HUES48 (cell line): ENCODE measurements around the gene GSX2.

Experiments
- H3K27ac ChIP-seq: one replicate; pipeline ENCODE4 v1.7.0; 2013; ENCODE audit warnings: low read depth, low read length, inconsistent platforms
- H3K27me3 ChIP-seq: 2 replicates; pipeline ENCODE4 v1.6.1; 2013; ENCODE audit warnings: mild to moderate bottlenecking, low read length; ENCODE audit not compliant: control insufficient read depth, insufficient read depth
- H3K36me3 ChIP-seq: 2 replicates; pipeline ENCODE4 v1.6.1; 2013; ENCODE audit warnings: low read length; ENCODE audit not compliant: control insufficient read depth, insufficient read depth
- H3K4me1 ChIP-seq: 2 replicates; pipeline ENCODE4 v1.6.1; 2013; ENCODE audit warnings: mild to moderate bottlenecking, low read length; ENCODE audit not compliant: control insufficient read depth, insufficient read depth
- H3K4me3 ChIP-seq: 2 replicates; pipeline ENCODE4 v1.5.1; 2013; ENCODE audit warnings: mild to moderate bottlenecking, low read depth, low read length
- H3K9ac ChIP-seq: 2 replicates; pipeline ENCODE4 v1.6.1; 2013; ENCODE audit warnings: mild to moderate bottlenecking, low read depth, low read length, moderate library complexity
- H3K9me3 ChIP-seq: 2 replicates; pipeline ENCODE4 v1.6.1; 2013; ENCODE audit warnings: low read length; ENCODE audit not compliant: control insufficient read depth, insufficient read depth

The GSX2 gene

GRCh38 chr4:54095110-54095825 lies 4.7 kb upstream of the GSX2 start:
- H3K4me3 ChIP-seq, result peak overlapping the region; percentile 37
- no peak overlapping the region; the same call in 1 of the 2 replicates for H3K9ac ChIP-seq
- H3K36me3 ChIP-seq, result no peaks in the 10 kb centered on the region
- H3K27me3 ChIP-seq, result peaks cover 100% of the 10 kb centered on the region
- H3K9me3 ChIP-seq, result no peaks in the 10 kb centered on the region
- no peak overlapping the region for H3K27ac ChIP-seq
- H3K4me1 ChIP-seq, result peaks cover 75% of the 10 kb centered on the region

GRCh38 chr4:54096295-54096962 lies 3.5 kb upstream of the GSX2 start:
- Histone ChIP-seq H3K4me3 (peak overlapping the region; percentile 26), H3K27ac (no peak overlapping the region), H3K27me3 (peaks cover 100% of the 10 kb centered on the region), H3K9me3 (no peaks in the 10 kb centered on the region), H3K36me3 (no peaks in the 10 kb centered on the region), H3K9ac (no peak overlapping the region), H3K4me1 (peaks cover 81% of the 10 kb centered on the region)

GRCh38 chr4:54097152-54097551 lies 2.8 kb upstream of the GSX2 start:
- no peak overlapping the region for H3K9ac ChIP-seq
- H3K4me1 ChIP-seq, result peaks cover 82% of the 10 kb centered on the region
- H3K4me3 ChIP-seq, result no peak overlapping the region
- H3K9me3 ChIP-seq, result no peaks in the 10 kb centered on the region
- no peak overlapping the region for H3K27ac ChIP-seq
- peaks cover 100% of the 10 kb centered on the region for H3K27me3 ChIP-seq
- no peaks in the 10 kb centered on the region for H3K36me3 ChIP-seq

GRCh38 chr4:54098375-54098774 lies 1.6 kb upstream of the GSX2 start:
- Histone ChIP-seq H3K9ac (no peak overlapping the region), H3K27me3 (peaks cover 100% of the 10 kb centered on the region), H3K4me3 (no peak overlapping the region), H3K9me3 (no peaks in the 10 kb centered on the region), H3K27ac (no peak overlapping the region), H3K4me1 (peaks cover 83% of the 10 kb centered on the region), H3K36me3 (no peaks in the 10 kb centered on the region)

- H3K27ac ChIP-seq, result no peak overlapping the region
- no peaks in the 10 kb centered on the region for H3K36me3 ChIP-seq
- H3K4me1 ChIP-seq, result peaks cover 81% of the 10 kb centered on the region
- peak overlapping the region; percentile 51 for H3K4me3 ChIP-seq
- H3K9ac ChIP-seq, result no peak overlapping the region
- peaks cover 100% of the 10 kb centered on the region for H3K27me3 ChIP-seq
- no peaks in the 10 kb centered on the region for H3K9me3 ChIP-seq
Observed at GRCh38 chr4:54099287-54099747, 646 bp upstream of the GSX2 start.

GRCh38 chr4:54100595-54101189 lies 729 bp downstream of the GSX2 start:
- H3K9me3 ChIP-seq, result no peaks in the 10 kb centered on the region
- no peak overlapping the region for H3K9ac ChIP-seq
- H3K27me3 ChIP-seq, result peaks cover 100% of the 10 kb centered on the region
- H3K4me1 ChIP-seq, result peaks cover 77% of the 10 kb centered on the region
- no peak overlapping the region for H3K27ac ChIP-seq
- H3K4me3 ChIP-seq, result peak overlapping the region; percentile 51
- no peaks in the 10 kb centered on the region for H3K36me3 ChIP-seq

- Histone ChIP-seq H3K9me3 (no peaks in the 10 kb centered on the region), H3K27ac (no peak overlapping the region), H3K9ac (no peak overlapping the region), H3K36me3 (no peaks in the 10 kb centered on the region), H3K4me3 (peak overlapping the region; percentile 41), H3K4me1 (peaks cover 70% of the 10 kb centered on the region), H3K27me3 (peaks cover 100% of the 10 kb centered on the region)
Observed at GRCh38 chr4:54101190-54102041, 1.5 kb downstream of the GSX2 start.

- no peak overlapping the region for H3K9ac ChIP-seq
Observed at GRCh38 chr4:54102531-54103106, 2.7 kb downstream of the GSX2 start.

GRCh38 chr4:54103190-54103574 lies 3.2 kb downstream of the GSX2 start:
- peaks cover 100% of the 10 kb centered on the region for H3K27me3 ChIP-seq
- peak overlapping the region; percentile 41 for H3K4me3 ChIP-seq

More at GRCh38 chr4:54102531-54103106, 2.7 kb downstream of the GSX2 start:
- Histone ChIP-seq H3K4me3 (no peak overlapping the region), H3K36me3 (no peaks in the 10 kb centered on the region), H3K27me3 (peaks cover 100% of the 10 kb centered on the region), H3K4me1 (peaks cover 71% of the 10 kb centered on the region), H3K9me3 (no peaks in the 10 kb centered on the region), H3K27ac (no peak overlapping the region)

GRCh38 chr4:54104907-54105306 lies 4.9 kb downstream of the GSX2 start:
- Histone ChIP-seq H3K27ac (no peak overlapping the region), H3K27me3 (peaks cover 100% of the 10 kb centered on the region), H3K4me3 (no peak overlapping the region), H3K36me3 (no peaks in the 10 kb centered on the region), H3K9me3 (no peaks in the 10 kb centered on the region), H3K4me1 (peaks cover 75% of the 10 kb centered on the region), H3K9ac (no peak overlapping the region)

More at GRCh38 chr4:54103190-54103574, 3.2 kb downstream of the GSX2 start:
- H3K36me3 ChIP-seq, result no peaks in the 10 kb centered on the region
- H3K9ac ChIP-seq, result no peak overlapping the region
- H3K4me1 ChIP-seq, result peaks cover 72% of the 10 kb centered on the region
- no peaks in the 10 kb centered on the region for H3K9me3 ChIP-seq
- no peak overlapping the region for H3K27ac ChIP-seq
